ENCODE measurements around the gene HAUS1. TPM values are rescaled to one million over a fixed set of nuclear protein-coding genes. Genes with fewer than 3 reads are reported as not detected.

HAUS1 gene, protein sequence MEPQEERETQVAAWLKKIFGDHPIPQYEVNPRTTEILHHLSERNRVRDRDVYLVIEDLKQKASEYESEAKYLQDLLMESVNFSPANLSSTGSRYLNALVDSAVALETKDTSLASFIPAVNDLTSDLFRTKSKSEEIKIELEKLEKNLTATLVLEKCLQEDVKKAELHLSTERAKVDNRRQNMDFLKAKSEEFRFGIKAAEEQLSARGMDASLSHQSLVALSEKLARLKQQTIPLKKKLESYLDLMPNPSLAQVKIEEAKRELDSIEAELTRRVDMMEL
- 10 to 100 TPM; 21.5 to 47.8 (median 36.1) TPM for total RNA-seq

DNA sequence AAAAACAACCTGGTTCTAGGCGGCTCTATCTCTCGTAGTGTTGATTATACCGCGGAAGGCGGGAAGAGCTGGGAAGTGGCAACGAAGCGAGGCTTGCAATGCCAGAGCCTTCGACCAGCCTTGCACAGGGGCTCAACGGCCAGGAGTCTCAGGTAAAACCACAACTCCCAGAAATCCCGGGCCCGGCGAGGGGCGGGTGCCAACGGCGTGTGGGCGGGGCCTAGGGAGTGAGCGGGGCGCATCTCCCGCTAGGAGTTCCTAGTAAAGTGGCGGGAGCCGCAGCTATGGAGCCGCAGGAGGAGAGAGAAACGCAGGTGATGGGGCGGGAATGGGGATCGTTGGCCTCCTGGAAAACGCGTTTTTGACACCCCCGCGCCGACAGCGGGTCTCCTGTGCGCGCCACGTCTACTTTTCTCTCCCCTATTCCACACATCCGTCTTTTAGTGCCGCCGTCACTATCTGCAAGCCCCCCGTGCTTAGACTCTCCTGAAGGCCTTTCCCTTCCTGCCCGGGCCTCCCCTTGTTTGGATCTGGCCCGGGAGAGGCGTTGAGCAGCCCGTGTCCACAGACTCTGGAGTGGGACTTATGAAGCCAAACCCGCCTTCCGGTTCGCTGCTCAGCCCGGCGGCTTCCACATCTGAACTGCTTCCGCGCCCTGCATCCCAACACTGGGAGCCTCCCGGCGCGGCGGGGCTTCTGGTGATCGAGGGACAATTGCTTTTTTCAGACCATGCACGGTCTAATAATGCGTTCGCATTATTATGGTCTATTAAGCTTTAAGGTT is at the start of gene HAUS1:
Gene HAUS1 (plus strand): TSS at position 258 of the 784 bp plus-strand sequence. CDS start 27 bp downstream, at position 285.
- H3K27me3 ChIP-seq: no peaks in the 10 kb centered on the region
- H3K27ac ChIP-seq: peak within 1 kb of the TSS; percentile 82 to 90
- H3K4me1 ChIP-seq: no peaks in the 10 kb centered on the region
- intact Hi-C loops (cut with DNase I; ENCODE audit: low total_unique reads): no loop called here
- no peaks in the 10 kb centered on the region for H3K36me3 ChIP-seq
- peak; percentile 67 for TF ChIP-seq POLR2A (IDR thresholded peaks at IDR 0.05)
- TF ChIP-seq CTCF (IDR thresholded peaks at IDR 0.05): no peak
- peak within 1 kb of the TSS; percentile 77 to 83 for H3K4me3 ChIP-seq
- H3K9me3 ChIP-seq: no peaks in the 10 kb centered on the region
- DNase-seq: peak; percentile 91 to 93

DNA sequence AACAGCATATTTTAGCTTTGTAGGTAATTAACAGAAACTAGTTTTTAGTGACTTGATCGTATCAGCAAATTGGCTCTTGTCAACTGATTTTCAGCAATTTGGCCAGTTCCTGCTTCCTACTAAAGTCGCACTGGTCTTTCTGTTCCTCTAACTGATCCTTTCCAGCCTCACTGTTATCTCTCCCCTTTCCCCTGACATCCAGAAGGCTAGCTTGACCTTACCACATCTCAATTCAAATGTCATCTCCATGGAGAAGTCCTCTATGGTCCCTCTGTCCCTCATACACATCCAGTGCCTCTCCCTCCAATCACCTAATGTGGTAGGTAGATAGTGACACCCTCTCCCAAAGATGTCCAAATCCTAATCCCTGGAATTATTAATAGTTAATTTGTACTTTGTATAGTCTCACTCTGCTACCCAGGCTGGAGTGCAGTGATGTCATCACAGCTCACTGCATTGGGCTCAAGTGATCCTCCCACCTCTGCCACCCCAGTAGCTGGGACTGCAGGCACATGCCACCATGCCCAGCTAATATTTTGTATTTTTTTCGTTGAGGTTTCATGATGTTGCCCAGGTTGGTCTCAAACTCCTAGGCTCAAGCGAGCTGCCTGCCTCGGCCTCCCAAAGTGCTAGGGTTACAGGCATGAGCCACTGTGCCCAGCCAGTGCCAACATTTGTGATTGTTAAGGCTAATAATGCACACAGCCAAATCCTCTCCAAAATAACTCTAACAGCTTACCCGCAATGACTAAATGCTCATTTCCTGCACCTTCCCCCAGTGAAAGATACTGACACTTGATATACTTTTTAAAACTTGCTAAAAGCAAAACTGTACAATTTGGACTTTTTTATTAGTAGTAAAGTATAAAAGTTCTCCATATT is 49.0 kb upstream of the HAUS1 start:
- TF ChIP-seq CTCF (IDR thresholded peaks at IDR 0.05) (no peak), POLR2A (IDR thresholded peaks at IDR 0.05) (no peak)
- H3K4me1 ChIP-seq: no peaks in the 10 kb centered on the region
- DNase-seq: no peak
- H3K9me3 ChIP-seq: no peaks in the 10 kb centered on the region
- intact Hi-C loops (cut with DNase I; ENCODE audit: low total_unique reads): no loop called here
- no peak overlapping the region for H3K27ac ChIP-seq
- H3K27me3 ChIP-seq: no peaks in the 10 kb centered on the region
- H3K36me3 ChIP-seq: no peaks in the 10 kb centered on the region
- H3K4me3 ChIP-seq: no peak overlapping the region

GRCh38 chr18:46055838-46056230 is 48.4 kb upstream of the HAUS1 start:
- intact Hi-C loops (cut with DNase I; ENCODE audit: low total_unique reads): no loop called here
- TF ChIP-seq POLR2A (IDR thresholded peaks at IDR 0.05) (no peak), CTCF (IDR thresholded peaks at IDR 0.05) (no peak)
- H3K27me3 ChIP-seq: no peaks in the 10 kb centered on the region

GRCh38 chr18:46060359-46060841 is 43.8 kb upstream of the HAUS1 start:
- H3K27me3 ChIP-seq: no peaks in the 10 kb centered on the region
- intact Hi-C loops (cut with DNase I; ENCODE audit: low total_unique reads): no loop called here
- no peaks in the 10 kb centered on the region for H3K4me1 ChIP-seq
- TF ChIP-seq POLR2A (IDR thresholded peaks at IDR 0.05): no peak
- TF ChIP-seq CTCF (IDR thresholded peaks at IDR 0.05): no peak
- H3K27ac ChIP-seq: no peak overlapping the region
- no peak overlapping the region for H3K4me3 ChIP-seq
- H3K9me3 ChIP-seq: no peaks in the 10 kb centered on the region
- H3K36me3 ChIP-seq: no peaks in the 10 kb centered on the region
- DNase-seq: no peak

More at GRCh38 chr18:46055838-46056230, 48.4 kb upstream of the HAUS1 start:
- Histone ChIP-seq H3K36me3 (no peaks in the 10 kb centered on the region), H3K27ac (no peak overlapping the region), H3K4me1 (no peaks in the 10 kb centered on the region), H3K4me3 (no peak overlapping the region), H3K9me3 (no peaks in the 10 kb centered on the region)
- DNase-seq: no peak

Measured in uterus (tissue), 4 donors.